Left renal pelvis (tissue), 4 donors: ENCODE measurements around the gene MTREX. TPM values are rescaled to one million over a fixed set of nuclear protein-coding genes. Genes with fewer than 3 reads are reported as not detected.

Source experiments
- DNase-seq, 4 donors: peaks; one replicate each; pipeline ENCODE4 v3.0.0-alpha.2; 2013; ENCODE audit warnings: low read depth in 4 of 4, low spot score in 3 of 4
- polyA plus RNA-seq, 4 donors: library from polyadenylated mRNA; unstranded; fragments of 120-200 nt; gene quantifications; one replicate each; pipeline ENCODE4 v1.2.1, GENCODE V29; 2013; ENCODE audit not compliant: insufficient read length in 4 of 4

Gene MTREX
- polyA plus RNA-seq, 4 donors, result 76.9 to 98.4 (median 94.1) TPM

GRCh38 chr5:55324006-55324405, 16.2 kb downstream of the MTREX start:
- no peak for DNase-seq

GRCh38 chr5:55324815-55325418, 17.1 kb downstream of the MTREX start:
- peak in 1 of 4 donors; percentile 14 for DNase-seq

- DNase-seq, result no peak
Observed at GRCh38 chr5:55325621-55326020, 17.8 kb downstream of the MTREX start.

- no peak for DNase-seq
Observed at GRCh38 chr5:55327281-55327680, 19.5 kb downstream of the MTREX start.

GRCh38 chr5:55331321-55331720, 23.5 kb downstream of the MTREX start:
- no peak for DNase-seq

- DNase-seq, result no peak
Observed at GRCh38 chr5:55333017-55333416, 25.2 kb downstream of the MTREX start.

GRCh38 chr5:55333811-55334210, 26.0 kb downstream of the MTREX start:
- no peak for DNase-seq

- no peak for DNase-seq
Observed at GRCh38 chr5:55338092-55338613, 30.4 kb downstream of the MTREX start.

- no peak for DNase-seq
Observed at GRCh38 chr5:55338810-55339243, 31.0 kb downstream of the MTREX start.

GRCh38 chr5:55343107-55343506, 35.3 kb downstream of the MTREX start:
- no peak for DNase-seq

- DNase-seq, result no peak
Observed at GRCh38 chr5:55343609-55344008, 35.8 kb downstream of the MTREX start.

- DNase-seq, result peak in 3 of 4 donors; percentile 28 to 36 (median 30)
Observed at GRCh38 chr5:55344392-55344992, 36.7 kb downstream of the MTREX start.

- no peak for DNase-seq
Observed at GRCh38 chr5:55345327-55345726, 37.5 kb downstream of the MTREX start.

- no peak for DNase-seq
Observed at GRCh38 chr5:55347786-55348185, 40.0 kb downstream of the MTREX start.

GRCh38 chr5:55350754-55351153, 43.0 kb downstream of the MTREX start:
- no peak for DNase-seq

GRCh38 chr5:55356896-55357295, 49.1 kb downstream of the MTREX start:
- no peak for DNase-seq

GRCh38 chr5:55360190-55360589, 52.4 kb downstream of the MTREX start:
- DNase-seq, result no peak

- DNase-seq, result no peak
Observed at GRCh38 chr5:55363856-55364255, 56.1 kb downstream of the MTREX start.

GRCh38 chr5:55364537-55365055, 56.8 kb downstream of the MTREX start:
- no peak for DNase-seq

GRCh38 chr5:55370291-55370925, 62.6 kb downstream of the MTREX start:
- no peak for DNase-seq

- DNase-seq, result no peak
Observed at GRCh38 chr5:55371145-55371544, 63.4 kb downstream of the MTREX start.
